Colonic mucosa (tissue), 4 donors: ENCODE measurements around the gene COLEC11. TPM values are rescaled to one million over a fixed set of nuclear protein-coding genes. Genes with fewer than 3 reads are reported as not detected.
"Not testable (repeated sequence)": the region's sequence is repeated elsewhere in the genome, so short reads cannot be mapped to it uniquely, and the experiment has no call there.

ENCODE experiments used
- DNase-seq: peaks from one replicate; pipeline ENCODE4 v3.0.0-alpha.2; 2020
- H3K27ac ChIP-seq: fragments of 200-600 bp; one replicate; pipeline ENCODE4 v1.8.0; 2021
- H3K27me3 ChIP-seq: fragments of 200-600 bp; one replicate; pipeline ENCODE4 v1.8.0; 2021
- H3K36me3 ChIP-seq: fragments of 200-600 bp; one replicate; pipeline ENCODE4 v1.8.0; 2021
- H3K4me1 ChIP-seq: fragments of 200-600 bp; one replicate; pipeline ENCODE4 v1.8.0; 2021; ENCODE audit warnings: mild to moderate bottlenecking
- H3K4me3 ChIP-seq: fragments of 200-600 bp; one replicate; pipeline ENCODE4 v1.8.0; 2021
- H3K9ac ChIP-seq, 2 donors: one replicate each; pipeline ENCODE4 v1.7.0; 2013; ENCODE audit warnings: control low read depth in 2 of 2, low read depth in 2 of 2, low read length in 2 of 2
- H3K9me3 ChIP-seq: fragments of 200-600 bp; one replicate; pipeline ENCODE4 v1.8.0; 2021
- intact Hi-C: fragments of 100-400 bp; cut with DNase I; formaldehyde crosslinking; loops from one replicate; pipeline ENCODE4 v1.14.1; 2022
- total RNA-seq, 2 donors: library from RNA; stranded (reverse); fragmentation: NEBNext Ultra II Directional in 1 of 2; extraction: Animal tissue kit (Norgen Biotek cat#: 25700) in 1 of 2; gene quantifications; one replicate each; pipeline ENCODE4 v1.2.1, GENCODE V29; 2021
- TF ChIP-seq, protein P1 (sequence below): fragments of 200-600 bp; IDR thresholded peaks from one replicate; pipeline ENCODE4 v1.8.0; 2022; ENCODE audit warnings: antibody characterized with exemption, mild to moderate bottlenecking
- donor health status: healthy.
- donor health status: DM: no; HTN: no; CAD: no.
- donor health status: DM: no; HTN: no; CAD: no.

COLEC11 gene
- total RNA-seq, 2 donors from 2014 or later: 0.47 to 0.80 TPM

DNA sequence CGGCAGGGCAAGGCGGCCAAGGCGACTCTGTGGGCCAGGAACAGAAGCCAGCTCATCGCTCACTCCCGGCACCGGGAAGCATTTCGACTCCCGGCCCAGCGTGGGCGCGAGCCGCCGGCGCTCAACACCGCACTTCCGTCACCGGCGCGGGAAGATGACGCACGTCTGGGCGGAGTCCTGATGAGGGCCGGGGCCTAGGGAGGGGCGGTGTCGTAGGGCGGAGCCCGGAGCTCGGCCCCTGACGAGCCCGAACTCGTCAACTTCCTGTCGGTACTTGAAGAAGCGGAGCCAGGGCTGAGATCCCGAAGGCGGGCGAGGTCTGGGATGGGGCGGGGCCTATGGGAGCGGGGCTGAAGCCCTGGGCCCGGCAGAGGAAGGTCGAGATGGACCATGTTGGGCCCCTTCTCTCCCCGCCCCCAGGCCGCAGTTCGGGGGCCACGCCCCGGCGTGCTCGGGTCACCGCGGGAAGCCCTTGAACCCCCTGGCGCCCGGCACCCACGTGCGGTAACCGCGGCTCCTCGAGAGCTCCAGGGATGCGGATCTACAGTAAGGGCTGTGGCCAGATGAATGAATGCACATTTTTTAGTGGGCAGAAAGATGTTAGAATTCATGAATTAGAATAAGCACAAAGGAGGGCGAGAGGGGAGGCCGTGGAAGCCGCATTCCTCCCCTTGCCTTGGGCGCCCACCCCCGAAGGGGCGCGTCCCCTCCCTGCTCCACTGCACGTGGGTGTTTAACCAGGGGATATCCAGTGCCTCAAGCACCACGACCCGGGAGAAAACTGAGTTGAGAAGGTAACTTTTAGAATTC is 36.5 kb upstream of the COLEC11 start, which contains the start of gene RNASEH1:
Gene RNASEH1 (minus strand): TSS at position 129 of the 810 bp plus-strand sequence. CDS start 73 bp downstream, at position 56.
- H3K36me3 ChIP-seq: peaks cover 8% of the 10 kb centered on the region
- peak within 1 kb of the TSS; percentile 100 for H3K4me3 ChIP-seq
- peak within 1 kb of the TSS; percentile 83 to 94 for H3K9ac ChIP-seq
- no peaks in the 10 kb centered on the region for H3K9me3 ChIP-seq
- H3K27me3 ChIP-seq: no peaks in the 10 kb centered on the region
- DNase-seq: peak; percentile 99
- peak within 1 kb of the TSS; percentile 86 for H3K27ac ChIP-seq
- intact Hi-C loops: loop anchor here (5.0 kb wide), 2 partner anchors 36 to 181 kb away; partner anchors contain the start of genes EIPR1 and TRAPPC12
- TF ChIP-seq, protein P1, sequence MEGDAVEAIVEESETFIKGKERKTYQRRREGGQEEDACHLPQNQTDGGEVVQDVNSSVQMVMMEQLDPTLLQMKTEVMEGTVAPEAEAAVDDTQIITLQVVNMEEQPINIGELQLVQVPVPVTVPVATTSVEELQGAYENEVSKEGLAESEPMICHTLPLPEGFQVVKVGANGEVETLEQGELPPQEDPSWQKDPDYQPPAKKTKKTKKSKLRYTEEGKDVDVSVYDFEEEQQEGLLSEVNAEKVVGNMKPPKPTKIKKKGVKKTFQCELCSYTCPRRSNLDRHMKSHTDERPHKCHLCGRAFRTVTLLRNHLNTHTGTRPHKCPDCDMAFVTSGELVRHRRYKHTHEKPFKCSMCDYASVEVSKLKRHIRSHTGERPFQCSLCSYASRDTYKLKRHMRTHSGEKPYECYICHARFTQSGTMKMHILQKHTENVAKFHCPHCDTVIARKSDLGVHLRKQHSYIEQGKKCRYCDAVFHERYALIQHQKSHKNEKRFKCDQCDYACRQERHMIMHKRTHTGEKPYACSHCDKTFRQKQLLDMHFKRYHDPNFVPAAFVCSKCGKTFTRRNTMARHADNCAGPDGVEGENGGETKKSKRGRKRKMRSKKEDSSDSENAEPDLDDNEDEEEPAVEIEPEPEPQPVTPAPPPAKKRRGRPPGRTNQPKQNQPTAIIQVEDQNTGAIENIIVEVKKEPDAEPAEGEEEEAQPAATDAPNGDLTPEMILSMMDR: no peak
- H3K4me1 ChIP-seq: peaks cover 7% of the 10 kb centered on the region

DNA sequence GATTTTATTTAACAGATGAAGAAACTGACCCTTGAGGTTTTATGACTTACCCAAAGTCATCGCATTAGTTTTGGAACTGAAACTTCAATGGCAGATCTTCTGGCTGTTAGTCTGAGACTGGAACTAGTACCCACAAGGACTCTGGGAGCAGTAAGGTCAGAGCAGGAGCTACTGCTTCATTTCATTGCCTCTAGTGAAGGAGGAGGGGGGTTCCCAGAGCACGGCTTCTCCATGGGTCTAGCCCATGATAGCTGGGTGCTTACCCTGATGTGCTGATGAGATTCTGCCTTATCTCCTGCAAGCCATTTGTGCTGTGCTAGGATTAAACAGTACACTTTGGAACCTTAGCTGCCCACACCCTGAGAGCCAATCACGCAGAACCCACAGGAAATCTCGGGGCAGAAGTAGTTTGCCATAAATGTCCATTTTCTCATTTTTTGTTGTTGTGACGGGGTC is 31.4 kb upstream of the COLEC11 start:
- Histone ChIP-seq H3K27ac (no peak overlapping the region), H3K9me3 (no peaks in the 10 kb centered on the region), H3K36me3 (no peaks in the 10 kb centered on the region), H3K9ac (no peak overlapping the region), H3K4me1 (no peaks in the 10 kb centered on the region), H3K27me3 (no peaks in the 10 kb centered on the region), H3K4me3 (no peak overlapping the region)
- DNase-seq: no peak
- TF ChIP-seq, protein P1: no peak
- intact Hi-C loops: no loop called here

DNA sequence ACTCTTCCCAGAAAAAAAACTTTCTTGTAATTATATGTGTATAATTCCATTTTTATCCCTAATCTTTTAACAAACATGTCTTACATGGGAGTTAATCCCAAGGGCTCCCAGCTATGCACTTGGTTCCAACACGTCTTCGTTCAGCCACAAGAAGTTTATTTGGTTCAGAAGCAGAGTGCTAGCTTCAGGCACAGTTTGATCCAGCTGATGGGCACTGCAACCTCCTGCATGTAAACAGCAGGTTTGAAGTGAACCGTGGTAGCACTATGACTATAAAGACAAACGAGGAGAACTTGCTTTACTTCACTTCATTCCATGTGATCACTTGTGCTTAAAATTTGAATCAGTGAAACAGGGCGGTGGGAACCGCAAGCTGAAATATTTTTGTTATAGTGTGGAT is 29.8 kb upstream of the COLEC11 start:
- DNase-seq: no peak
- Histone ChIP-seq H3K27me3 (no peaks in the 10 kb centered on the region), H3K9me3 (no peaks in the 10 kb centered on the region), H3K4me1 (no peaks in the 10 kb centered on the region), H3K4me3 (no peak overlapping the region), H3K36me3 (no peaks in the 10 kb centered on the region), H3K27ac (no peak overlapping the region), H3K9ac (no peak overlapping the region)
- intact Hi-C loops: no loop called here
- TF ChIP-seq, protein P1: no peak

DNA sequence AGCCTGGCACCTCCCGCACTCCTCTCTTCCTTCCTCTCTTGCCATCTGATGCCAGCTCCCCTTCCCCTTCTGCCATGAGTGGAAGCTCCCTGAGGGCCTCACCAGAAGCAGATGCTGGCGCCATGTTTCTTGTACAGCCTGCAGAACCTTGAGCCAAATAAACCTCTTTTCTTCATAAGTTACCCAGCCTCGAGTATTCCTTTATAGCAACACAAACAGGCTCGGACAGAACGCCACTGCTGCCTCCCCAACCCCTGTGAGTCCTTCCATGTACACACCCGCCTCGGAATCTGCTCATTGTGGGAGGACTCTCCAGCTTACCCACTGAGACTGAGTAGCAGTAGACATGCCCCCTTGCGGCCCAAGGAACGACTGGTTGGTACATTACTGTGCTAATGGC is 28.1 kb upstream of the COLEC11 start:
- H3K27ac ChIP-seq: no peak overlapping the region
- TF ChIP-seq, protein P1: no peak
- H3K36me3 ChIP-seq: no peaks in the 10 kb centered on the region
- intact Hi-C loops: no loop called here
- H3K9me3 ChIP-seq: no peaks in the 10 kb centered on the region
- H3K4me1 ChIP-seq: no peaks in the 10 kb centered on the region
- H3K27me3 ChIP-seq: no peaks in the 10 kb centered on the region
- no peak for DNase-seq
- no peak overlapping the region for H3K9ac ChIP-seq
- no peak overlapping the region for H3K4me3 ChIP-seq

DNA sequence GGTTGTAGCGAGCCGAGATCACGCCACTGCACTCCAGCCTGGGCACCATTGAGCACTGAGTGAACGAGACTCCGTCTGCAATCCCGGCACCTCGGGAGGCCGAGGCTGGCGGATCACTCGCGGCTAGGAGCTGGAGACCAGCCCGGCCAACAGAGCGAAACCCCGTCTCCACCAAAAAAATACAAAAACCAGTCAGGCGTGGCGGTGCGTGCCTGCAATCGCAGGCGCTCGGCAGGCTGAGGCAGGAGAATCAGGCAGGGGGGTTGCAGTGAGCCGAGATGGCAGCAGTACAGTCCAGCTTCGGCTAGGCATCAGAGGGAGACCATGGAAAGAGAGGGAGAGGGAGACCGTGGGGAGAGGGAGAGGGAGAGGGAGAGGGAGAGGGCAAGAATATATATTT is 25.3 kb upstream of the COLEC11 start:
- DNase-seq, H3K36me3 ChIP-seq, H3K27ac ChIP-seq, intact Hi-C loops, H3K27me3 ChIP-seq, H3K9me3 ChIP-seq, H3K4me1 ChIP-seq, H3K9ac ChIP-seq, H3K4me3 ChIP-seq: not testable (repeated sequence)

DNA sequence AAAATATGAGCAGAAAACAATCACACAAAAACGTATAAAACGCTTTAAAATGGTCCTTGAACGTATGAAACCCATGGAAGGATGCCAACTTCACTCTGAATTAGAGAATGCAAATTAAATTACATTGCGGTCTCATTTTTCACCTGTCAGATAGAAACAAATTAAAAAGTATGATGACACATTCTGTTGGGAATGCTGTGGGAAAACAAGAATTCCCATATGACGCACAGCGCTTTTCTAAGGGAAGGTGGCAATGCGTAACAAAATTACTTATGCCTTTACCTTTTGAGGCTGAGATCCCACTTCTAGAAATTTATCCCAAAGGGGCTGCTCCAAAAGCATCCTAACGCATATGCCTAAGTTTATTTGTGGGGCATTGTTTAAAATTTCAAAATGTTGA is 23.6 kb upstream of the COLEC11 start:
- Histone ChIP-seq H3K27me3 (no peaks in the 10 kb centered on the region), H3K4me3 (no peak overlapping the region), H3K4me1 (no peaks in the 10 kb centered on the region), H3K27ac (no peak overlapping the region), H3K36me3 (no peaks in the 10 kb centered on the region), H3K9me3 (no peaks in the 10 kb centered on the region), H3K9ac (no peak overlapping the region)
- TF ChIP-seq, protein P1: no peak
- intact Hi-C loops: no loop called here
- DNase-seq: no peak
